Measurements from ENCODE around the gene RELT. TPM values are rescaled to one million over a fixed set of nuclear protein-coding genes. Genes with fewer than 3 reads are reported as not detected.
A peak's percentile ranks its signal among the peaks of the same experiment; 100 is the strongest.

RELT gene
- total and polyA plus RNA-seq, 8 donors, result 1.2 to 18.7 (median 1.9) TPM; not detected in 2

DNA sequence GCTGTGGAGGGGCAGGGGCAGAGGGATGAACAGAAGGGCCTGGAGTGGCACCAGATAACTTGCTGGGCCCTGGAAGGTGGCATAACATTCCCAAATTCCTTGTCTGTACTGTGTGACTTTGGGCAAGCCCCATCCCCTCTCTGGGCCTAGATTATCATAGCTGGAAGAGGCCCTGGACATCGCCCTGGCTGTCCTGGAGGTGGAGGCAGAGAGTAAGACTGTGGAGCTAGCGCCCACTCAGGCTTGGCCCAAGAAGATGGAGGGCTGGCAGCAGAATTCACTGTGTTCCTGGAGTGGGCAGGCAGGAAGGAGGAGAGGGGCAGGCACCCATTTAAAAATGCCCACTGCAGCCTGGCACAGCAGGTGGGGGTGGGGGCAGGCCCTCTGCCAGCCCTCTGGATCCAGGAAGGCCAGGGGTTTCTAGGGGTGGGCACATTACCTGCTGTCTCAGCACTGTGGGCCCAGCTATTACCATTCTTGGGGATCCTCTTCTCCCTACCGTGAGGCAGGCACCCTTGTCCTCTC is 45.6 kb upstream of the RELT start:
- no peaks in the 10 kb centered on the region for H3K27me3 ChIP-seq
- TF ChIP-seq, protein P1, sequence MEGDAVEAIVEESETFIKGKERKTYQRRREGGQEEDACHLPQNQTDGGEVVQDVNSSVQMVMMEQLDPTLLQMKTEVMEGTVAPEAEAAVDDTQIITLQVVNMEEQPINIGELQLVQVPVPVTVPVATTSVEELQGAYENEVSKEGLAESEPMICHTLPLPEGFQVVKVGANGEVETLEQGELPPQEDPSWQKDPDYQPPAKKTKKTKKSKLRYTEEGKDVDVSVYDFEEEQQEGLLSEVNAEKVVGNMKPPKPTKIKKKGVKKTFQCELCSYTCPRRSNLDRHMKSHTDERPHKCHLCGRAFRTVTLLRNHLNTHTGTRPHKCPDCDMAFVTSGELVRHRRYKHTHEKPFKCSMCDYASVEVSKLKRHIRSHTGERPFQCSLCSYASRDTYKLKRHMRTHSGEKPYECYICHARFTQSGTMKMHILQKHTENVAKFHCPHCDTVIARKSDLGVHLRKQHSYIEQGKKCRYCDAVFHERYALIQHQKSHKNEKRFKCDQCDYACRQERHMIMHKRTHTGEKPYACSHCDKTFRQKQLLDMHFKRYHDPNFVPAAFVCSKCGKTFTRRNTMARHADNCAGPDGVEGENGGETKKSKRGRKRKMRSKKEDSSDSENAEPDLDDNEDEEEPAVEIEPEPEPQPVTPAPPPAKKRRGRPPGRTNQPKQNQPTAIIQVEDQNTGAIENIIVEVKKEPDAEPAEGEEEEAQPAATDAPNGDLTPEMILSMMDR (IDR thresholded peaks at IDR 0.05), result peak in 1 of 7 experiments; percentile 14
- no peak for TF ChIP-seq EP300 (IDR thresholded peaks at IDR 0.05)
- DNase-seq, result peak in 1 of 2 donors; percentile 63
- H3K9me3 ChIP-seq, result no peaks in the 10 kb centered on the region
- no peak overlapping the region for H3K4me3 ChIP-seq
- H3K27ac ChIP-seq, result peak overlapping the region in 4 of 5 donors; percentile 57 to 80 (median 69)
- H3K4me1 ChIP-seq, result peaks cover 49 to 98% (median 75%) of the 10 kb centered on the region in 4 donors
- intact Hi-C loops (cut with DNase I; ENCODE audit: low total_unique reads), result no loop called here
- 63 to 70% (median 64%) methylated on average over 3 of the region's 3 CpGs for whole genome bisulfite sequencing, 5 donors
- H3K36me3 ChIP-seq, result no peaks in the 10 kb centered on the region

DNA sequence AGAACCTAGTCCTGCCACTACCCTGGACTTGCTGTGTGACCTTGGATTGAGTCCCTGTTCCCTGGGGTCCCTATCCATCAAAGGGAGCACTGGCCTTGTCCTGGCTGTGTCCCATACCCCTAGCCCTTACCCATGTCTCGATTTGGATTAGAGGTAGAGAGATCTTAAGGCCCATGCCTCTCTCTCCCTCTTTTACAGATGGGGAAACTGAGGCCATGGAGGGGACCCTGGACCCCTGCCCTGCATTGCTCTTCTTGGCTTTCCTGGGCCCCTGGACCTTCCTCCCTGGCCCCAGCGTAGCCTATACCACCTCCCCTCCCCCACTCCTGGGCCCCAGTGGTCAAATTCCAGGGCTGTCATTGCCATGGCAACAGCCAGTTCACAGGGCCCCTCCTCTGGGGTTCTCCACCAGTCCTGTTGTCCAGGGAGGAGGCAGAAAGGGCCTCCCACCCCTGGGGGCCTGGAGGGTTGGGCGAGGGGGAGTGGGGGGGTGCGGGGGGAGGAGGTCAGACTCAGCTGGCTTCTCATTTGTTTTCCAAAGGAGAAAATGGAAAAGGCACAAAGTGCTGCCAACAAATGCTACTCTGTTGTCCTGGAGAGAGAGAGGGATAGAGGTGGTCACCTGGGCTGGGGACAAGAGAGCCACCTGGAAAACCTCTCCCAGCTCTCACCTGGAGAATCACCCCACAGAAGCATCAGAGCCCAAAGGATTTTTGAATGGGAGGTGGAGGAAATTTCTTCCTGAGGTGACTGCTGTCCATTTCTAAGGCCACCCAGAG is 44.9 kb upstream of the RELT start:
- 38 to 76% (median 44%) methylated on average over 3 to 4 of the region's 4 CpGs for WGBS, 5 donors
- Histone ChIP-seq H3K27ac (peak overlapping the region in 4 of 5 donors; percentile 57 to 80 (median 69)), H3K36me3 (peaks cover 0 to 3% (median 0%) of the 10 kb centered on the region in 4 donors), H3K4me3 (no peak overlapping the region), H3K27me3 (no peaks in the 10 kb centered on the region), H3K9me3 (no peaks in the 10 kb centered on the region), H3K4me1 (peaks cover 46 to 95% (median 72%) of the 10 kb centered on the region in 4 donors)
- intact Hi-C loops (cut with DNase I; ENCODE audit: low total_unique reads), result no loop called here
- DNase-seq, result peak in 1 of 2 donors; percentile 84
- TF ChIP-seq POLR2A (IDR thresholded peaks at IDR 0.05) (no peak), POLR2AphosphoS5 (IDR thresholded peaks at IDR 0.05) (no peak), EP300 (IDR thresholded peaks at IDR 0.05) (no peak)
- TF ChIP-seq, protein P1 (IDR thresholded peaks at IDR 0.05), result no peak

DNA sequence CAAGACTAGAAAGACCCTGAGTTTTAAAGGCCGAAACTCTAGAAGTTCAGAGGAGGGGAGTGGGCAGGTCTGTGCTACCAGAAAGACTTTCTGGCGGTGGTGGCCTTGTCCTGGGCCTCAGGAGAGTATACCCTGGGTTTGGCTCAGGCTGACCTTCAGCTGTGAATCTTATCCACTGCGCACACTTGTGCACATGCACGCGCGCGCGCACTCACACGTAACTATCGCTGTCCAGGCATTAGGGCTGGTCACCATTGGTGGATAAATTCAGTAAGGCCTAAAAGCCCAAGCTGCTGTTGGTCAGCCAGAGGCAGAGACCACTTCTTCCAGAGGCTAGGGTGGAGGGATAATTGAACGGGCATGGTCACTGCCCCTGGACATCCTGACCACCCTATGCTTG is 43.0 kb upstream of the RELT start:
- no peak for DNase-seq
- Histone ChIP-seq H3K36me3 (peaks cover 0 to 9% (median 0%) of the 10 kb centered on the region in 4 donors), H3K27ac (peak overlapping the region in 4 of 5 donors; percentile 42 to 80 (median 72)), H3K27me3 (no peaks in the 10 kb centered on the region), H3K4me1 (peaks cover 43 to 85% (median 63%) of the 10 kb centered on the region in 4 donors), H3K4me3 (no peak overlapping the region), H3K9me3 (no peaks in the 10 kb centered on the region)
- TF ChIP-seq POLR2A (IDR thresholded peaks at IDR 0.05), result no peak
- TF ChIP-seq, protein P1 (IDR thresholded peaks at IDR 0.05), result no peak
- TF ChIP-seq POLR2AphosphoS5 (IDR thresholded peaks at IDR 0.05), result no peak
- TF ChIP-seq EP300 (IDR thresholded peaks at IDR 0.05), result no peak
- 90 to 94% (median 91%) methylated on average over 10 to 11 of the region's 11 CpGs for WGBS, 5 donors
- intact Hi-C loops (cut with DNase I; ENCODE audit: low total_unique reads), result no loop called here

DNA sequence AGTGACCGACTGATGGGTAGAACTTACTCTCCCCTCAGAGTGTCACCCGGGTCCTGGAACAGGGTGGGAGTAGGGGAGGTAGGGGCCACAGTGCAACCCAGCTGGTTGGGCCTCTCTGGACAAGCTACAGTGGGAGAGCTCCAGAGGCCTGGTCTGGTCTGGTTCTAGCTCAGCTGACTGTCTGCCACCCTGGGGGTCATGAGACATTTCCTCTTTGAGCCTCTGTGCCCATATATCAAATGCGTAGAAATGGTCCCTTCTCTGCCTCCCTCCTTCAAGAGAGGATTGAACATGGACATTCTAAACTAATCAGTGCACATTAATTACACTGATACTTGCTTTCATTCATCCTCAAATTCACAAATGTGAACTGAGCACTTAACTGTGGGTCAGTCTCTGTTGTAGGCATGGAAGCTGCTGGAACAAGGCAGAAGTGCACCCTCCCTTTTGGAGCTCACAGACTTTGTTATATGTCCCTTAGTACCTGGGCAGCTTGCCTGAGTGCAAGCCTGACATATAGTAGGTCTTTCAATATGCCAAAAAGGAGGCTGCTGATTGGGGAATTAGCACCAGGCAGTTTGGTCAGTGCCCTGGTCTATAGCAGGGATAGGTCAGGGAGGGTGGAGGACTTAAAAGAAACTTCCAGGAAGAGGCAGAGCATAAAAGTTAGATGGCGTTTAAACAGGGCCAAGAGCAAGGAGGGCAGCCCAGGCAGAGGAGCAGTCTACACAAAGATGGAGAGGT is 42.4 kb upstream of the RELT start:
- no peaks in the 10 kb centered on the region for H3K9me3 ChIP-seq
- H3K4me3 ChIP-seq, result no peak overlapping the region
- WGBS, 5 donors, result 58 to 76% (median 71%) methylated on average over 3 to 4 of the region's 4 CpGs
- no peaks in the 10 kb centered on the region for H3K27me3 ChIP-seq
- DNase-seq, result no peak
- intact Hi-C loops (cut with DNase I; ENCODE audit: low total_unique reads), result no loop called here
- TF ChIP-seq POLR2A (IDR thresholded peaks at IDR 0.05), result no peak
- TF ChIP-seq POLR2AphosphoS5 (IDR thresholded peaks at IDR 0.05), result no peak
- no peak for TF ChIP-seq EP300 (IDR thresholded peaks at IDR 0.05)
- TF ChIP-seq, protein P1 (IDR thresholded peaks at IDR 0.05), result no peak
- peak overlapping the region; percentile 31 to 80 (median 70) for H3K27ac ChIP-seq
- H3K36me3 ChIP-seq, result peaks cover 0 to 9% (median 0%) of the 10 kb centered on the region in 4 donors
- H3K4me1 ChIP-seq, result peaks cover 37 to 85% (median 63%) of the 10 kb centered on the region in 4 donors
